HEK293T (cell line): ENCODE measurements around the gene E2F2.

ENCODE experiments used
- CTCF ChIA-PET: fragments of 350-600 bp; formaldehyde crosslinking; extraction: SDS; loops from one replicate; lab custom pipeline; 2021; ENCODE audit warnings: antibody characterized with exemption, inconsistent platforms; lab: Yijun Ruan, JAX
- POLR2A ChIA-PET: fragments of 350-600 bp; formaldehyde crosslinking; extraction: SDS; loops from one replicate; lab custom pipeline; 2020; ENCODE audit warnings: antibody characterized with exemption, inconsistent platforms; lab: Yijun Ruan, JAX
- DNase-seq: peaks from one replicate; pipeline ENCODE4 v3.0.0; 2012; ENCODE audit warnings: mixed read lengths; ENCODE audit errors: extremely low spot score
- ARNT ChIP-seq: fragments of 450-650 bp; IDR thresholded peaks from 2 replicates; pipeline ENCODE4 v1.6.1; 2017; ENCODE audit warnings: mild to moderate bottlenecking
- BHLHE40 ChIP-seq: fragments of 450-650 bp; IDR thresholded peaks from 2 replicates; pipeline ENCODE4 v1.6.1; 2016; ENCODE audit warnings: mild to moderate bottlenecking, moderate library complexity, borderline replicate concordance
- CTBP1 ChIP-seq: fragments of 450-650 bp; IDR thresholded peaks from 2 replicates; pipeline ENCODE4 v1.6.1; 2016; ENCODE audit warnings: borderline replicate concordance
- ELF4 ChIP-seq: fragments of 450-650 bp; IDR thresholded peaks from 2 replicates; pipeline ENCODE4 v1.6.1; 2017; ENCODE audit warnings: antibody characterized with exemption
- FOXA1 ChIP-seq: fragments of 450-650 bp; IDR thresholded peaks from 2 replicates; pipeline ENCODE4 v1.6.1; 2016; ENCODE audit warnings: mild to moderate bottlenecking
- FOXK2 ChIP-seq: fragments of 450-650 bp; IDR thresholded peaks from 2 replicates; pipeline ENCODE4 v1.6.1; 2016; ENCODE audit warnings: mild to moderate bottlenecking
- FOXM1 ChIP-seq: fragments of 450-650 bp; IDR thresholded peaks from 2 replicates; pipeline ENCODE4 v1.6.1; 2017; ENCODE audit warnings: mild to moderate bottlenecking, borderline replicate concordance
- HDGF ChIP-seq: fragments of 450-650 bp; IDR thresholded peaks from 2 replicates; pipeline ENCODE4 v1.6.1; 2017; ENCODE audit warnings: antibody characterized with exemption, borderline replicate concordance
- L3MBTL2 ChIP-seq: fragments of 450-650 bp; conservative IDR thresholded peaks from 2 replicates; pipeline ENCODE4 v1.6.1; 2016; ENCODE audit warnings: mild to moderate bottlenecking
- LEF1 ChIP-seq: fragments of 450-650 bp; IDR thresholded peaks from 2 replicates; pipeline ENCODE4 v1.6.1; 2017; ENCODE audit warnings: mild to moderate bottlenecking, borderline replicate concordance
- NFRKB ChIP-seq: fragments of 450-650 bp; IDR thresholded peaks from 2 replicates; pipeline ENCODE4 v1.6.1; 2016; ENCODE audit warnings: mild to moderate bottlenecking, moderate library complexity
- SP1 ChIP-seq: fragments of 450-650 bp; IDR thresholded peaks from 2 replicates; pipeline ENCODE4 v1.6.1; 2017
- SUZ12 ChIP-seq: fragments of 450-650 bp; IDR thresholded peaks from 2 replicates; pipeline ENCODE4 v1.6.1; 2016; ENCODE audit warnings: mild to moderate bottlenecking
- TARDBP ChIP-seq: fragments of 450-650 bp; IDR thresholded peaks from 2 replicates; pipeline ENCODE4 v1.6.1; 2016
- ZNF384 ChIP-seq: fragments of 450-650 bp; IDR thresholded peaks from 2 replicates; pipeline ENCODE4 v1.6.1; 2016
- TF ChIP-seq, protein P1 (sequence below): fragments of 450-650 bp; IDR thresholded peaks from 2 replicates; pipeline ENCODE4 v1.6.1; 2016

Gene E2F2

DNA sequence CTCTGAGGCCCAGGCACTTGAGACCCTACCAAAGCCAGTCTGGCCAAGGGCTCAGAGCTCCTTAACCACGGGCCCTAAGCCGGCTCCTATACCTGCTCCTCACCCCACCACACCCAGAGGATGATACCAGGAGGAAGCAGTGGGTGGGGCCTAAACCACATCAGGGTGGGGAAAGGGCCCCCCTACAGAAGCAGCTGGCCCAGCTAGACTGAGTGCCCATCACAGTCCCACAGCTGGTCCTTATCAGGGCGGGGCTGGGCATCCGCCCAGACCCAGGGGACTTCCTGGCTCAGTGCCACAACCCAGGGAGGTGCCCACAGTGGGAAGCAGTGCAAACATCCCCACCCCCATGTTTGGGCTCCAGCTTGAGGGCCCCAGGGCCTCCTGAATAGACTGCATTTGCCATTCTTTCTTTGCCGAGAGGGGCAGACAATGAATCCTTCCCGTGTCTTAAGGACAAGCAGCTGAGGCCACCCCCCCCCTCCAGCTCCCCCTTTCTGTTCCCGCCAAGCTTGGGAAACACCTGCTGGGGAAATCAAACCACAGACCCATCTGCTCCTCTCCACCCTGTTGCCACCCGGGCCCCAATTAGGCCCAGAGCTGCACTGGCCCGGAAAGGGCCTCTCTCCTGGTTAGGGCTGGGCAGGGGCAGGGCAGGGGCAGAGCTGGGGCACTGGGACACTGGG lies 6.2 kb downstream of the E2F2 start:
- ChIA-PET CTCF (interaction anchor here (0.9 kb wide), 1 partner anchor 15 kb away, joined by 4 read pairs; no protein-coding TSS in a partner anchor), POLR2A (interaction anchor here (0.5 to 1.4 kb wide), 3 partner anchors 28 to 273 kb away, joined by 3 to 5 read pairs (median 3); partner anchors contain the start of gene ASAP3)
- DNase-seq, result no peak
- TF ChIP-seq FOXM1 (no peak), TARDBP (no peak), SP1 (no peak), FOXA1 (no peak), HDGF (no peak), FOXK2 (no peak), ZNF384 (no peak), ELF4 (no peak), BHLHE40 (no peak)
- TF ChIP-seq, protein P1, sequence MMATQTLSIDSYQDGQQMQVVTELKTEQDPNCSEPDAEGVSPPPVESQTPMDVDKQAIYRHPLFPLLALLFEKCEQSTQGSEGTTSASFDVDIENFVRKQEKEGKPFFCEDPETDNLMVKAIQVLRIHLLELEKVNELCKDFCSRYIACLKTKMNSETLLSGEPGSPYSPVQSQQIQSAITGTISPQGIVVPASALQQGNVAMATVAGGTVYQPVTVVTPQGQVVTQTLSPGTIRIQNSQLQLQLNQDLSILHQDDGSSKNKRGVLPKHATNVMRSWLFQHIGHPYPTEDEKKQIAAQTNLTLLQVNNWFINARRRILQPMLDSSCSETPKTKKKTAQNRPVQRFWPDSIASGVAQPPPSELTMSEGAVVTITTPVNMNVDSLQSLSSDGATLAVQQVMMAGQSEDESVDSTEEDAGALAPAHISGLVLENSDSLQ, result no peak

DNA sequence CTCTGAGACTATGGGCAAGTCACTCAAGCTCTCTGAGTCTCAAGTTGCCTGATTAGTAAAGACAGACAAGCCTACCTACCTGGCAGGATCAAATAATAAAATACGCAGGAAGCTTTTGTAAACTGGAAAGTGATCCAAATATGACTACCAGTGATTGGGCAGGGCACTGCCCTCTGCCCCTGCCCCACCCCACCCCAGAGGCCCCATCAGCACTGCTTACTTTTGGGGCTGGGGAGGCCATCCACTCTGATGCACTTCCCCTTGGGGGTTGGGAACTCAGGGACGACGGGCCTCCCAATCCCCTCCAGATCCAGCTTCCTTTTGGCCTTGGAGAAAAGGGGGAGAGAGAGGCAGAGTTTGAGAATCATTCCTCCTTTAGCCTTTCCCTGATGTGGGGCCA lies 6.9 kb downstream of the E2F2 start:
- TF ChIP-seq LEF1 (no peak), FOXK2 (no peak), TARDBP (no peak), ZNF384 (no peak), FOXM1 (no peak), SP1 (no peak), ARNT (no peak), NFRKB (no peak), CTBP1 (no peak), ELF4 (no peak), FOXA1 (no peak), HDGF (no peak), SUZ12 (no peak), L3MBTL2 (no peak), BHLHE40 (no peak)
- TF ChIP-seq, protein P1, result no peak
- POLR2A ChIA-PET, result interaction anchor here (0.5 to 1.4 kb wide), 3 partner anchors 27 to 273 kb away, joined by 3 to 5 read pairs (median 3); partner anchors contain the start of gene ASAP3
- CTCF ChIA-PET, result no interaction called here
- no peak for DNase-seq

DNA sequence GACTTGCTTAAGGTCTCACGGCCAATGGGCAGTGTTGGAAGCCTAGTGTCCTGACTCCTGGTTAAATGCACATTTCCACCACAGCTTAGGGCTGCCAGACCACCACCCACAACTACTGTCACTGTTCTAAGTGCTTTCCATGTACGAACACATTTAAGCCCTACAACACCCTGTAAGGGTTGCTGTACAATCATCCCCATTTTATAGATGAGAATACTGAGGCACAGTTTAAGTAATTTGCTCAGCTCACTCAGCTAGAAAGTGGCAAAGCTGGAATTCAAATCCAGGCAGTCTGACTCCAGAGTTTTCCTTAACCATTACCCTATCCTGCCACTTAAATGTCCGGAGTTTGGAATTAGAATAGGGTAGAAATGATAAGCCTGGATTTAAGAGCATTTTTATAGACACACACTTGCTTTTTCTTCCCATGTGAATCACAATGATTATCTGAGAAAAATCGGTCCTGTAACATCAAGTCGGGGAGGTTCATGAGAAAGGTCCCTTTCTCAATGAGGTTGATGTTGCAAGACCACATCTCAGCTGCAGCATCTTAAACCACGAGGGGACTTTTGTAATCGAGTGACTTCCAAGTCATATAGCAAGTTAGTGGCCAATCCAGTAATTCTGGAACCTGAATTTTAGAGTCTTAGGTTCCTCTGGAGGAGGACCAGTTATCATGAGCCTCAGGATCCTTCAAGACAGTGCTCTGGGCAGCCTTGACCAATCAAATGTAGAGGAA lies 8.6 kb downstream of the E2F2 start:
- ChIA-PET POLR2A (interaction anchor here (1.7 kb wide), 1 partner anchor 8 kb away, joined by 5 read pairs; no protein-coding TSS in a partner anchor), CTCF (no interaction called here)
- DNase-seq, result no peak
- TF ChIP-seq FOXA1 (no peak), L3MBTL2 (no peak), BHLHE40 (no peak), ELF4 (no peak), FOXM1 (no peak), NFRKB (no peak)

DNA sequence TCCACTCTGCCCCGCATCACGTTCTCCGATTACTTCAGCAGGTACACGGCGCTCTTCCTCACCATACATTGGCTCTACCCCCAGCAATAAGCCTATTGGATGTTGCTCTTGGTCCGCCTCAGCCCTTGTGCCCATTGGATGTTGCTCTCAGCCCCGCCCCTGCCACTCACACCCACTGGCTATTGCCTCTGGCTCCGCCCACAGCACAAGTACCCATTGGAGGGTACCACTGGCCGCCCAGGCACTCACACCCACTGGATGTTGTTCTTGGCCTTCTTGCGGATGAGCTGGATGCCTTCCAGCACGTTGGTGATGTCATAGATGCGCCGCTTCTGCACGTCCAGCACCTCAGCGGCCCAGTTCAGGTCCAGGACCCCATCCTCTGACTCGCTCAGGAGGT lies 9.4 kb downstream of the E2F2 start:
- no peak for TF ChIP-seq LEF1
- TF ChIP-seq, protein P1, result peak; percentile 77
- POLR2A ChIA-PET, result interaction anchor here (1.7 kb wide), 1 partner anchor 9 kb away, joined by 5 read pairs; no protein-coding TSS in a partner anchor
- peak; percentile 51 for DNase-seq
- CTCF ChIA-PET, result no interaction called here

DNA sequence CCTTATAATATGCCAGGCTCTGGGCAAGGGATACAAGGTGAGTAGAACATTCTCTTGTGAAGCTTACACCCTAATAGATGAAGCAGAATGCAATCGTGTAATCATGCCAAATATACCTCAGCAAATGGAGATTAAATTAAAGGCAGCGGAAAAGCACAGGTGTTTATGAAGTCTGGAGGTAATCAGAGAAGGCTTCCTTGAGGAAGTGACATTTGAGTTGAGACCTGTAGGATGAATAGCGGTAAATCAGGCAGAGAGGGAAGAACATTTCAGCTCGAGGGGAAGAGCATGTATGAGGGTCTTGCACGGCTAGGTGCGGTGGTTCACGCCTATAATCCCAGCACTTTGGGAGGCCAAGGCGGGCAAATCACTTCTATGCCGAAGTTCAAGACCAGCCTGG lies 13.5 kb downstream of the E2F2 start:
- CTCF ChIA-PET, result no interaction called here
- POLR2A ChIA-PET, result interaction anchor here (2.9 kb wide), 1 partner anchor 11 kb away, joined by 14 read pairs; no protein-coding TSS in a partner anchor
- TF ChIP-seq, protein P1, result no peak
- TF ChIP-seq FOXM1 (no peak), SP1 (no peak), ARNT (no peak), BHLHE40 (no peak), SUZ12 (no peak), TARDBP (no peak), FOXA1 (no peak), FOXK2 (no peak), LEF1 (no peak), L3MBTL2 (no peak), NFRKB (no peak), ZNF384 (no peak)
- DNase-seq, result no peak
